ENCODE results near the gene SLCO1B1. TPM values are rescaled to one million over a fixed set of nuclear protein-coding genes. Genes with fewer than 3 reads are reported as not detected.

The SLCO1B1 gene
- polyA plus RNA-seq, 10 donors: 0.08 TPM; not detected in 9

DNA sequence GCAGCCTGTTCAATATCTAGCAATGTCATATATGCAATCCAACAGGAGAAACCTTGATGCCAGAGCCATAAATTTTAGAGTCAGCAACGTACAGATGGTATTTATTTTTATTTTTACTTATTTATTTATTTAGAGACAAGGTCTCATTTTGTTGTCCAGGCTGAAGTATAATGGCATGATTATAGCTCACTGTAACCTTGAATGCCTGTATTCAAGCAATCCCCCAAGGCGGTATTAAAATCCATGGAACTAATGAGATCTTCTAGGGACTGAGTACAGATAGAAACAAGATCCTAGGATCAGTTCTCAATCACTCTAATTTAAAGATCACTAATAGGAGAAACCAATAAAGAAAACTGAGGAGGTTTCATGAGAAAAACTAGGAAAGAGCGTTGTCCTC is 89.3 kb downstream of the SLCO1B1 start:
- DNase-seq: no peak

DNA sequence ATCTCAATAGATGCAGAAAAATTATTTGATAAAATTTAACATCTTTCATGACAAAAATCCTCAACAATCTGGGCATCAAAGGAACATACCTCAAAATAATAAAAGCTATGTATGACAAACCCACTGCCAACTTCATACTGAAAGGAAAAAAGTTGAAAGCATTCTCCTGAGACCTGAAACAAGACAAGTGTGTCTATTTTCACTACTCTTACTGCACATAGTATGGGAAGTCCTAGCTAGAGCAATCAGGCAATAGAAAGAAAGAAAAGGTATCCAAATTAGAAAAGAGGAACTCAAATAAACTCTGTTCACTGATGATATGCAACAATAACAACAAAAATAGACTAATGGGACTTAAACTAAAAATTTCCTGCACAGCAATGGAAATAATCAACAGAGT is 90.1 kb downstream of the SLCO1B1 start:
- no peak for DNase-seq

DNA sequence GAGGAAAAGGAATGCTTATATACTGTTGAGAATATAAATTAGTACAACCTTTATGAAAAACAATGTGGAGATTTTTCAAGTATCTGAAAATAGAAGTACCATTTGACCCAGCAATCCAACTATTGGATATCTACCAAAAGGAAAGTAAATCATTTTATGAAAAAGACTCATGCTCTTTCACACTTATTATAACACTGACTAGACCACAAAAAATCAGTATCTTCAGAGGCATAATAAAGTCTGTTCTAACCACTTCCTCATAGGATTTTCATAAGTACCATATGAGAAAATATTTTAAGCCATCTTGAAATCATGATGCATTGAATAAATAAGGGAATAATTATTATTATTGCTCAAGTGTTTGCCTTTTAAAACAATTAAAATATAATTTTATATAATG is 90.8 kb downstream of the SLCO1B1 start:
- no peak for DNase-seq

DNA sequence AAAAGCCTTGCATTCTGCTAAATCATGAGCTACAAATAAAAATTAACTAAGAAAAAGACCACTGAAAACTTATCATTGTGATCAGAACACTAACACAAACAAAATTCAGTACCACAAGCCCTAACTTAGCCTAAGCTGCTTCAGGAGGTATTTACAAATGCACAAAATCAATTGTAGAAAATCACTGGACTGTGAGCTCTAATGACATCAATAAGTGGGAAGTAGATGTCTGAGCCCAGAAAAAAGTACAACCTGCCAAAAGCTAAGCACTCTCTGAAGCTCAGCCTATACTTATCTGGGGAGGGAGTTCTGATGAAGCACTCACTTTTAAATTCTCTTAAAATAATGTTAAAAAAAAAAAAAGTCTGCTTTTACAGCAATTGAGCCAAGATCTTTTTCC is 92.9 kb downstream of the SLCO1B1 start:
- no peak for DNase-seq

DNA sequence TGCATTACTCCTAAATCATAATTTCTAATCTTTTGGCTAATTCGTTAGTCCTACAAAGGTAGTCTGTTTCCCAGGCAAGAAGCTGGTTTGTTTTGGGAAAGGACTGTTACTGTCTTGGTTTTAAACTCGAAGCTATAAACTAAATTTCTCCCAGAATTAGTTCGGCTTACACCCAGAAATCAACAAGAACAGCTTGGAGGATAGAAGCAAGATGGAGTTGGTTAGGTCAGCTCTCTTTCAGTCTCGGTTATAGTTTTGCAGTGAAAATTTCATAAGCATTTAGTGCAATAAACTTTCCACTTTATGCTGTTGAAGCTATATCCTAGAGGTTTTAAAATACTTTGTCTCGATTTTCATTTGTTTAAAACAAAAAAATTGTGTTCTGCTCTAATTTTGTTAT is 103.4 kb downstream of the SLCO1B1 start:
- no peak for DNase-seq

DNA sequence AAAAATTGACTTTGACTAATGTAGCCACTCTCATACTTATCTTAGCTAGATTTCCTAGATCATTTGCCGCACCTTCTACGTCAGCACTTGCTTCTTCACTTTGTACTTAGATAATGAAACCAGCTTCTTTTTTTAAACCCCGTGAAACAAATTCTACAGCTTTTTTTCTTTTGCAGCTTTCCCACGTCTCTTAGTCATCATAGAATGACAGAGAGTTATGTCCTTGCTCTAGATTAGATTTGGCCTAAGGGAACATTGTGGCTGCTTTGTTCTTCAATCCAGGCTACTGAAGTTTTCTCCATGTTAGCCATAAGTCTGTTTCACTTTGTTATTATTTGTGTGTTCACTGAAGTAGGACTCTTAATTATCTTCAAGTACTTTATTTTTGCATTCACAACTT is 108.9 kb downstream of the SLCO1B1 start:
- DNase-seq: no peak

DNA sequence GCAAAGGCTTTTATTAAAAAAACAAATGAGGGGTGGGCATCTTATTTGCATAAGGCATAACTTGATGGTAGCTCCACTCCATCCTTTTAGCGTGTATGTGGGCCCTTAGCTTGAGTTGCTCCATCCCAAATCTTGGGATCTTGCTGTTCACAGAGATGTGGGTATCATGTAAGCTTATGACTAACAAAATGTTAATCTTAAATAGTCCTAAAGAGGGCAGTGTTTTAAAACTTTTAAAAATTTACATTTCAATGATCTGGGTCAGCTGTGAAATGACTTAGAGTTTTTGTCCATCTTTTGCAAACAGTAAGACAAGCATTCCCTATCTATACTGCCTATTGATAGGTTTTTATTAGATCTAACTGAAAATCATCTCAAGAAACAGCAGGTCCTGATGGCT is 117.7 kb downstream of the SLCO1B1 start:
- DNase-seq: peak in 1 of 3 donors; percentile 3

DNA sequence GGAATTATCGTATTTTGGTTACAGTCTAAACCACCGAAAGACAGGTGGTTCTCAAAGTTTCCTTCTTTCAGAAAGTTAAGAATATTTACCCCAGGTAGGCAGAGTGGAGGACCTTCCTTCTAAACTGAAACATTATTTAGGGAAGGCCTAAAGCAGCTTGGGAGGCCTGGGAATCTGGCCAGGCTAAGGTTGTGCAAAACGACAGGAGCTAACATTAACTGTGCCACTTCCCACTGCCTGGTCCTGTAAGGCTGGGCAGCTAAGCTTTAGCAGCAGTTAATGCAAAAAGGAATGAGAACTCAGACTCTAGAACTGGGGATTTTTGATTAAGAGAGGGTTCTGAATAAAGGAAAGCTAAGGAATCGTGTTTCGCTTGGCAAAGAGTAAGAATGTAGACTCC is 121.1 kb downstream of the SLCO1B1 start:
- DNase-seq: no peak

DNA sequence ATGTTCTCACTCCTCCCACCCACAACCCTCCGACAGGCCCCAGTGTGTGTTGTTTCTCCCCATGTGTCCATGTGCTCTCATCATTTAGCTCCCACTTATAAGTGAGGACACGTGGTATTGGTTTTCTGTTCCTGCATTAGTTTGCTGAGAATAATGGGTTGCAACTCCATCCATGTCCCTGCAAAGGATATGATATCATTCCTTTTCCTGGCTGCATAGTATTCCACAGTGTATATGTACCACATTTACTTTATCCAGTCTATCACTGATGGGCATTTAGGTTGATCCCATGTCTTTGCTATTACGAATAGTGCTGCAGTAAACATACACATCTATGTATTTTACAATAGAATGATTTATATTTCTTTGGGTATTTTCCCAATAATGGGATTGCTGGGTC is 126.2 kb downstream of the SLCO1B1 start:
- DNase-seq: no peak

DNA sequence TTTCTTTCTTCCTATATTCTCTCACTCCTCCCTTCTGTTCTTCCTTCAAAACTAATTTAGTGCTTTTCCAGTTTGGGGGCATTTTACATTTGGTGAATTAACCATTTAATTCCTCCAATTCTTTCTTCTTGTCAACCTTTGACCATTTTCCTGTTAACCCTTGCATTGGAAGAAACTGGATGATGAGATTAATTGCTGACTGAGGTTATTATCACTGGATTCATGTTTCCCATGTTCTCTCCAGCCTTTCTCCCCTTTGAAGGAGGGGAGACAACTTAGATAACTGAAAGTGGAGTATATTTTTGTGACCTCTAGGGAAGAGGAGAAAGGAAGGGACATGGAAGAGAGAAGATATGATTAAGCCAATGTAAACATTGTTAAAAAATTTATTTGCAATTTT is 133.2 kb downstream of the SLCO1B1 start:
- DNase-seq: no peak

DNA sequence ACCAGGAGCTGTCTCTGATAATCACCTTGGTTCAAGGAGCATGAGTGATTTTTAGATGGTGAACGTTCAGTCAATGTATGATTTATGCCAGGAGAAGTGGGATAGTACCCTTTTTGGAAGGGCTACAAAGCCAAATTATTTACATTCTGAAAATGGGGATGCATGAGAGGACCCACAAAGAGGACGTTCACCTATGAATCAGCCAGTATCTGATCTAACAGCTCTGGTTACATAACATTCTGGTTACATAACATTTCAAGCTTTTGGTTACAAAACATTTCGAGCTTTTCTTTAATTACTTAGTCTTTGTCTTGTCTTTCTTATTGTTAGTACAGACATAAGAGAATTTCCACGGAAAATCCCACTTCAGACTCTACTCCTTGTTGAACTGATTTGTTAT is 134.9 kb downstream of the SLCO1B1 start:
- DNase-seq: no peak

DNA sequence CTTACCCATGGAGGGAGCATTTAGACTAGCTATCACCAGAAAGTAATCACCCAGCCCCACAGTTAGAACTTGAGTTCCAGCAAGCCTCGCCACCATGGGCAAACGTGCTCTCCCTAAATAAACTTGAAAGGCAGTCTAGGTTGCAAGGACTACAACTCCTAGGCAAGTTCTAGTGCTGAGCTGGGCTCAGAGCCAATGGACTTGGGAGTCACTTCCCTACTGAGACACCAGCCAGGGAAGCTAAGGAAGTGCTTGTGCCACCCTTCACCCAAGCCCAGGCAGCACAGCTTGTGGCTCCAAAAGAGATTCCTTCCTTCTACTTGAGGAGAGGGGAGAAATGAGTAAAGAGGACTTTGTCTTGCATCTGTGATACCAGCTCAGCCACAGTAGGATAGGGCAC is 145.8 kb downstream of the SLCO1B1 start:
- DNase-seq: no peak

Other genes with a start within 250 kb of the SLCO1B1 start
- under 1 TPM in 2 of 10 donors, not detected in 8; 0.04 to 0.15 TPM for gene SLCO1A2, start 203.7 kb downstream of the SLCO1B1 start, polyA plus RNA-seq (ENCODE audit: insufficient read length in 10 of 10)
- not detected for gene IAPP, start 241.7 kb downstream of the SLCO1B1 start, polyA plus RNA-seq (ENCODE audit: insufficient read length in 10 of 10)